ENCODE measurements around the gene NAGS. TPM values are rescaled to one million over a fixed set of nuclear protein-coding genes. Genes with fewer than 3 reads are reported as not detected.
"Not testable (repeated sequence)": the region's sequence is repeated elsewhere in the genome, so short reads cannot be mapped to it uniquely, and the experiment has no call there.

NAGS gene
- total RNA-seq, 1 donor from 2014 or later, result 6.4 TPM

- TF ChIP-seq CTCF (IDR thresholded peaks at IDR 0.05), result peak; percentile 10
- peak overlapping the region; percentile 17 for H3K4me3 ChIP-seq
- no peak for ATAC-seq
- H3K4me1 ChIP-seq, result peaks cover 9% of the 10 kb centered on the region
- intact Hi-C loops (cut with DNase I), result no loop called here
- no peaks in the 10 kb centered on the region for H3K9me3 ChIP-seq
- peak; percentile 11 for DNase-seq
- H3K27me3 ChIP-seq (ENCODE audit: low read depth), result peaks cover 31% of the 10 kb centered on the region
- H3K27ac ChIP-seq, result no peak overlapping the region
- H3K36me3 ChIP-seq, result no peaks in the 10 kb centered on the region
These were observed 9.3 kb upstream of the NAGS start for GRCh38 chr17:43995150-43995471.

- peak; percentile 87 for DNase-seq
These were observed 7.2 kb upstream of the NAGS start for GRCh38 chr17:43997180-43997579.

GRCh38 chr17:43998552-43998951 lies 5.9 kb upstream of the NAGS start:
- Histone ChIP-seq H3K4me1 (peaks cover 9% of the 10 kb centered on the region), H3K27me3 (ENCODE audit: low read depth) (peaks cover 31% of the 10 kb centered on the region), H3K27ac (no peak overlapping the region), H3K4me3 (no peak overlapping the region), H3K9me3 (no peaks in the 10 kb centered on the region), H3K36me3 (no peaks in the 10 kb centered on the region)
- ATAC-seq (no peak), DNase-seq (peak; percentile 1)
- intact Hi-C loops (cut with DNase I), result no loop called here
- TF ChIP-seq CTCF (IDR thresholded peaks at IDR 0.05), result no peak

More at GRCh38 chr17:43997180-43997579, 7.2 kb upstream of the NAGS start:
- H3K9me3 ChIP-seq; H3K36me3 ChIP-seq; H3K4me1 ChIP-seq; ATAC-seq; intact Hi-C loops (cut with DNase I); H3K4me3 ChIP-seq; H3K27ac ChIP-seq: not testable (repeated sequence)
- peaks cover 31% of the 10 kb centered on the region for H3K27me3 ChIP-seq (ENCODE audit: low read depth)

GRCh38 chr17:43999024-43999423 lies 5.4 kb upstream of the NAGS start:
- no peak for DNase-seq
- Histone ChIP-seq H3K27me3 (ENCODE audit: low read depth) (peaks cover 31% of the 10 kb centered on the region), H3K9me3 (no peaks in the 10 kb centered on the region), H3K4me1 (peaks cover 9% of the 10 kb centered on the region), H3K27ac (no peak overlapping the region), H3K4me3 (no peak overlapping the region), H3K36me3 (no peaks in the 10 kb centered on the region)
- no peak for TF ChIP-seq CTCF (IDR thresholded peaks at IDR 0.05)
- no peak for ATAC-seq
- intact Hi-C loops (cut with DNase I), result no loop called here

- peaks cover 31% of the 10 kb centered on the region for H3K27me3 ChIP-seq (ENCODE audit: low read depth)
- peaks cover 10% of the 10 kb centered on the region for H3K4me1 ChIP-seq
- no peaks in the 10 kb centered on the region for H3K36me3 ChIP-seq
- no peak for TF ChIP-seq CTCF (IDR thresholded peaks at IDR 0.05)
- intact Hi-C loops (cut with DNase I), result no loop called here
- no peaks in the 10 kb centered on the region for H3K9me3 ChIP-seq
- DNase-seq (no peak), ATAC-seq (no peak)
- H3K4me3 ChIP-seq, result no peak overlapping the region
- no peak overlapping the region for H3K27ac ChIP-seq
These were observed 4.1 kb upstream of the NAGS start for GRCh38 chr17:44000141-44000860.

GRCh38 chr17:44000871-44001460 lies 3.5 kb upstream of the NAGS start:
- H3K4me3 ChIP-seq, result no peak overlapping the region
- intact Hi-C loops (cut with DNase I), result no loop called here
- no peak overlapping the region for H3K27ac ChIP-seq
- peaks cover 31% of the 10 kb centered on the region for H3K27me3 ChIP-seq (ENCODE audit: low read depth)
- TF ChIP-seq CTCF (IDR thresholded peaks at IDR 0.05), result no peak
- H3K36me3 ChIP-seq, result no peaks in the 10 kb centered on the region
- peaks cover 16% of the 10 kb centered on the region for H3K4me1 ChIP-seq
- no peak for ATAC-seq
- no peaks in the 10 kb centered on the region for H3K9me3 ChIP-seq
- no peak for DNase-seq
